Astrocyte (in vitro differentiated cells and primary cell): ENCODE data around the gene GRAMD2A. TPM values are rescaled to one million over a fixed set of nuclear protein-coding genes. Genes with fewer than 3 reads are reported as not detected.

ENCODE experiments used
- DNase-seq: peaks from one replicate; pipeline ENCODE4 v3.0.0-alpha.2; 2010; ENCODE audit warnings: low read depth
- FAIRE-seq: peaks from 2 replicates; lab custom pipeline; 2011; peaks lifted over from hg19 to GRCh38; lab: Jason Lieb, UNC
- H2AFZ ChIP-seq: 2 replicates; pipeline ENCODE4 v1.6.0; 2012; ENCODE audit warnings: low read depth, low read length, inconsistent platforms
- H3K27ac ChIP-seq: 2 replicates; pipeline ENCODE4 v1.5.1; 2011; ENCODE audit warnings: low read depth, low read length, inconsistent platforms
- H3K27me3 ChIP-seq: 2 replicates; pipeline ENCODE4 v1.6.0; 2011; ENCODE audit warnings: low read length, inconsistent platforms; ENCODE audit not compliant: insufficient read depth
- H3K36me3 ChIP-seq: 2 replicates; pipeline ENCODE4 v1.5.1; 2011; ENCODE audit warnings: low read length, inconsistent platforms; ENCODE audit not compliant: insufficient read depth
- H3K4me1 ChIP-seq: 2 replicates; pipeline ENCODE4 v1.5.1; 2011; ENCODE audit warnings: low read length, inconsistent platforms; ENCODE audit not compliant: insufficient read depth
- H3K4me2 ChIP-seq: 2 replicates; pipeline ENCODE4 v1.6.0; 2012; ENCODE audit warnings: low read length, inconsistent platforms
- H3K4me3 ChIP-seq: 2 replicates; pipeline ENCODE4 v1.5.1; 2011; ENCODE audit warnings: low read depth, mild to moderate bottlenecking, low read length, inconsistent platforms; ENCODE audit not compliant: insufficient read depth
- H3K79me2 ChIP-seq: 2 replicates; pipeline ENCODE4 v1.6.0; 2012; ENCODE audit warnings: mild to moderate bottlenecking, low read length, inconsistent platforms; ENCODE audit not compliant: insufficient read depth
- H3K9ac ChIP-seq: 2 replicates; pipeline ENCODE4 v1.6.0; 2012; ENCODE audit warnings: mild to moderate bottlenecking, low read length, inconsistent platforms
- H3K9me3 ChIP-seq: 2 replicates; pipeline ENCODE4 v1.5.1; 2012; ENCODE audit warnings: low read depth, mild to moderate bottlenecking, low read length, inconsistent platforms; ENCODE audit not compliant: insufficient read depth
- H4K20me1 ChIP-seq: 2 replicates; pipeline ENCODE4 v1.6.0; 2012; ENCODE audit warnings: low read length, inconsistent platforms; ENCODE audit not compliant: insufficient read depth
- H3K27ac Mint-ChIP-seq: one replicate; pipeline ENCODE4 v1.8.0; 2021; ENCODE audit warnings: mild to moderate bottlenecking, mixed read lengths; ENCODE audit not compliant: unreplicated experiment
- H3K27me3 Mint-ChIP-seq: one replicate; pipeline ENCODE4 v1.8.0; 2021; ENCODE audit warnings: low read depth, mixed read lengths; ENCODE audit not compliant: unreplicated experiment
- H3K36me3 Mint-ChIP-seq: one replicate; pipeline ENCODE4 v1.8.0; 2021; ENCODE audit warnings: low read depth, mixed read lengths; ENCODE audit not compliant: unreplicated experiment
- H3K4me1 Mint-ChIP-seq: one replicate; pipeline ENCODE4 v1.8.0; 2021; ENCODE audit warnings: low read depth, mixed read lengths; ENCODE audit not compliant: unreplicated experiment
- H3K4me3 Mint-ChIP-seq: one replicate; pipeline ENCODE4 v1.8.0; 2021; ENCODE audit warnings: mild to moderate bottlenecking, moderate library complexity, mixed read lengths; ENCODE audit not compliant: unreplicated experiment
- H3K9me3 Mint-ChIP-seq: one replicate; pipeline ENCODE4 v1.8.0; 2021; ENCODE audit warnings: mild to moderate bottlenecking, mixed read lengths; ENCODE audit not compliant: unreplicated experiment
- CTCF ChIP-seq: IDR thresholded peaks from 2 replicates; pipeline ENCODE4 v1.5.1; 2011; ENCODE audit warnings: low read depth, mild to moderate bottlenecking, inconsistent platforms, low read length, moderate library complexity; ENCODE audit not compliant: insufficient read depth
- EZH2 ChIP-seq: IDR thresholded peaks from 2 replicates; pipeline ENCODE4 v1.6.1; 2012; ENCODE audit warnings: mild to moderate bottlenecking, low read length, inconsistent platforms; ENCODE audit not compliant: insufficient read depth
- total RNA-seq: library from RNA; stranded (reverse); gene quantifications from 2 replicates; pipeline ENCODE4 v1.2.1, GENCODE V29; 2021

The GRAMD2A gene
- total RNA-seq, 1 donor from 2014 or later = 0.68 TPM

GRCh38 chr15:72180761-72181324 lies 16.7 kb downstream of the GRAMD2A start:
- Mint-ChIP-seq H3K4me1 (no peaks in the 10 kb centered on the region), H3K27me3 (peaks cover 7% of the 10 kb centered on the region), H3K9me3 (no peaks in the 10 kb centered on the region), H3K4me3 (no peak overlapping the region), H3K36me3 (no peaks in the 10 kb centered on the region), H3K27ac (no peak overlapping the region)
- Histone ChIP-seq H2AFZ (no peak overlapping the region), H3K9ac (no peak overlapping the region), H3K9me3 (no peaks in the 10 kb centered on the region), H3K4me2 (no peak overlapping the region), H3K27ac (no peak overlapping the region), H3K36me3 (no peaks in the 10 kb centered on the region), H3K4me1 (peaks cover 11% of the 10 kb centered on the region), H3K4me3 (no peak overlapping the region), H3K79me2 (no peaks in the 10 kb centered on the region), H4K20me1 (no peaks in the 10 kb centered on the region), H3K27me3 (peaks cover 15% of the 10 kb centered on the region)
- TF ChIP-seq EZH2 (no peak), CTCF (no peak)
- DNase-seq = no peak
- no peak for FAIRE-seq

- no peak overlapping the region for H3K27ac ChIP-seq
- H3K9ac ChIP-seq = no peak overlapping the region
- Mint-ChIP-seq H3K4me1 (no peaks in the 10 kb centered on the region), H3K4me3 (no peak overlapping the region), H3K9me3 (no peaks in the 10 kb centered on the region), H3K36me3 (peaks cover 2% of the 10 kb centered on the region), H3K27me3 (peaks cover 15% of the 10 kb centered on the region), H3K27ac (no peak overlapping the region)
- DNase-seq = no peak
- TF ChIP-seq EZH2 (no peak), CTCF (no peak)
- no peaks in the 10 kb centered on the region for H3K9me3 ChIP-seq
- no peak overlapping the region for H2AFZ ChIP-seq
- no peak overlapping the region for H3K4me2 ChIP-seq
- FAIRE-seq = no peak
- H3K36me3 ChIP-seq = no peaks in the 10 kb centered on the region
- H3K4me1 ChIP-seq = peaks cover 11% of the 10 kb centered on the region
- H4K20me1 ChIP-seq = no peaks in the 10 kb centered on the region
- no peaks in the 10 kb centered on the region for H3K79me2 ChIP-seq
- no peak overlapping the region for H3K4me3 ChIP-seq
- peaks cover 16% of the 10 kb centered on the region for H3K27me3 ChIP-seq
These were observed 17.5 kb downstream of the GRAMD2A start for GRCh38 chr15:72179950-72180581.

- Histone ChIP-seq H3K27ac (no peak overlapping the region), H3K4me3 (no peak overlapping the region), H3K36me3 (no peaks in the 10 kb centered on the region), H3K9ac (no peak overlapping the region), H3K27me3 (peaks cover 10% of the 10 kb centered on the region), H4K20me1 (no peaks in the 10 kb centered on the region), H3K79me2 (no peaks in the 10 kb centered on the region), H3K9me3 (no peaks in the 10 kb centered on the region), H3K4me1 (peaks cover 5% of the 10 kb centered on the region), H2AFZ (no peak overlapping the region), H3K4me2 (no peak overlapping the region)
- Mint-ChIP-seq H3K27me3 (peaks cover 24% of the 10 kb centered on the region), H3K36me3 (peaks cover 2% of the 10 kb centered on the region), H3K9me3 (no peaks in the 10 kb centered on the region), H3K4me3 (no peak overlapping the region), H3K27ac (no peak overlapping the region), H3K4me1 (no peaks in the 10 kb centered on the region)
- DNase-seq (no peak), FAIRE-seq (no peak)
- TF ChIP-seq EZH2 (no peak), CTCF (no peak)
These were observed 18.5 kb downstream of the GRAMD2A start for GRCh38 chr15:72178976-72179585.
